Rectal smooth muscle tissue (tissue), 1 donor: ENCODE measurements around the gene PTPN3.
"Not testable (repeated sequence)": the region's sequence is repeated elsewhere in the genome, so short reads cannot be mapped to it uniquely, and the experiment has no call there.

Source experiments
- H3K27ac ChIP-seq: one replicate; pipeline ENCODE4 v1.7.0; 2013; ENCODE audit warnings: low read depth, low read length, inconsistent platforms
- H3K27me3 ChIP-seq: one replicate; pipeline ENCODE4 v1.7.0; 2013; ENCODE audit warnings: low read length; ENCODE audit not compliant: control insufficient read depth, insufficient read depth
- H3K36me3 ChIP-seq: one replicate; pipeline ENCODE4 v1.7.0; 2013; ENCODE audit warnings: low read length; ENCODE audit not compliant: control insufficient read depth, insufficient read depth
- H3K4me1 ChIP-seq: one replicate; pipeline ENCODE4 v1.7.0; 2013; ENCODE audit warnings: low read length; ENCODE audit not compliant: control insufficient read depth, insufficient read depth
- H3K4me3 ChIP-seq: one replicate; pipeline ENCODE4 v1.7.0; 2013; ENCODE audit warnings: low read length
- H3K9ac ChIP-seq: one replicate; pipeline ENCODE4 v1.7.0; 2013; ENCODE audit warnings: low read length

PTPN3 gene

DNA sequence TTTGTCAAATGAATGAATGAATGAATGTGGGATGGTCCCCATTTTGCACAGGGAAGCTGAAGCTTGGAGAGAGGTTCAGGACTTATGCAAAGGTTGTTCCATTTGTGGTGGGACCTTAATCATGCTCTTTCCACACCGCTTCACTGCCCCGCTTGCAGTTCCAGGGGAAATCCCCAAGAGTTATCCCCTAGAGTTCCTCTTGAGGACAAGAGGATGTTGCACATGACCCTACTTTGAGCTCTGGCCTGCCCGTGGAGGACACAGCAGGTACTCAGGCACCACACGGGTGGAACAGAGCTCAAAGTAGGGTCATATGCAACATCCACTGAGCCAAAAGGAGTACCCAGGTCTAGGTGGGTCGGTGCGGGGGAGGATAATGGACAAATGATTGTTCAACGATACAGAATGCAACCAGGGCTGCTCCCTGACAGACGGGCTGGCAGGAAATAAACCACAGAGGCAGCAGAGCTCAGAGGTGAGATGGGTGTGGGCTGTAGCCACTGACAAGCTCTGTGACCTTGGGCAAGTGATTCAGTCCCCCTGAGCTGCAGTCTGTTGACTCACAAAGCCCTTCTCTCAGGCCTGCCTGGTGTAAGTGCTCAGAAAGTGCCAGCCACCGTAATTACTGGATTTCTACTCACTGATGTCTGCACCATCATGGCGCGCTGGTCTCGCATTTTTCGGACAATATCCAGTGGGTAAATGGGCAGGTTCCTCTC lies 116.9 kb downstream of the PTPN3 start:
- Histone ChIP-seq H3K27ac (no peak overlapping the region), H3K27me3 (no peaks in the 10 kb centered on the region), H3K9ac (no peak overlapping the region), H3K4me1 (no peaks in the 10 kb centered on the region), H3K36me3 (no peaks in the 10 kb centered on the region), H3K4me3 (no peak overlapping the region)

GRCh38 chr9:109379513-109379912 lies 118.6 kb downstream of the PTPN3 start:
- Histone ChIP-seq H3K9ac (no peak overlapping the region), H3K4me3 (no peak overlapping the region), H3K27ac (no peak overlapping the region), H3K36me3 (no peaks in the 10 kb centered on the region), H3K4me1 (no peaks in the 10 kb centered on the region), H3K27me3 (no peaks in the 10 kb centered on the region)

- Histone ChIP-seq H3K4me3 (no peak overlapping the region), H3K27ac (no peak overlapping the region), H3K9ac (no peak overlapping the region), H3K4me1 (no peaks in the 10 kb centered on the region), H3K36me3 (no peaks in the 10 kb centered on the region), H3K27me3 (no peaks in the 10 kb centered on the region)
Observed at GRCh38 chr9:109378316-109378715, 119.8 kb downstream of the PTPN3 start.

GRCh38 chr9:109372246-109372645 lies 125.9 kb downstream of the PTPN3 start:
- Histone ChIP-seq H3K4me1 (no peaks in the 10 kb centered on the region), H3K9ac (no peak overlapping the region), H3K4me3 (no peak overlapping the region), H3K36me3 (no peaks in the 10 kb centered on the region), H3K27me3 (no peaks in the 10 kb centered on the region), H3K27ac (no peak overlapping the region)

- H3K4me1 ChIP-seq, result no peaks in the 10 kb centered on the region
- no peak overlapping the region for H3K9ac ChIP-seq
- H3K27me3 ChIP-seq, result no peaks in the 10 kb centered on the region
- H3K36me3 ChIP-seq, result no peaks in the 10 kb centered on the region
- H3K4me3 ChIP-seq, result no peak overlapping the region
- no peak overlapping the region for H3K27ac ChIP-seq
Observed at GRCh38 chr9:109371374-109371773, 126.7 kb downstream of the PTPN3 start.

- Histone ChIP-seq H3K27me3 (no peaks in the 10 kb centered on the region), H3K27ac (no peak overlapping the region), H3K9ac (no peak overlapping the region), H3K4me1 (no peaks in the 10 kb centered on the region), H3K4me3 (no peak overlapping the region), H3K36me3 (no peaks in the 10 kb centered on the region)
Observed at GRCh38 chr9:109369285-109369684, 128.8 kb downstream of the PTPN3 start.

GRCh38 chr9:109360771-109361170 lies 137.3 kb downstream of the PTPN3 start:
- Histone ChIP-seq H3K36me3 (no peaks in the 10 kb centered on the region), H3K27ac (no peak overlapping the region), H3K27me3 (no peaks in the 10 kb centered on the region), H3K4me1 (no peaks in the 10 kb centered on the region), H3K4me3 (no peak overlapping the region), H3K9ac (no peak overlapping the region)

DNA sequence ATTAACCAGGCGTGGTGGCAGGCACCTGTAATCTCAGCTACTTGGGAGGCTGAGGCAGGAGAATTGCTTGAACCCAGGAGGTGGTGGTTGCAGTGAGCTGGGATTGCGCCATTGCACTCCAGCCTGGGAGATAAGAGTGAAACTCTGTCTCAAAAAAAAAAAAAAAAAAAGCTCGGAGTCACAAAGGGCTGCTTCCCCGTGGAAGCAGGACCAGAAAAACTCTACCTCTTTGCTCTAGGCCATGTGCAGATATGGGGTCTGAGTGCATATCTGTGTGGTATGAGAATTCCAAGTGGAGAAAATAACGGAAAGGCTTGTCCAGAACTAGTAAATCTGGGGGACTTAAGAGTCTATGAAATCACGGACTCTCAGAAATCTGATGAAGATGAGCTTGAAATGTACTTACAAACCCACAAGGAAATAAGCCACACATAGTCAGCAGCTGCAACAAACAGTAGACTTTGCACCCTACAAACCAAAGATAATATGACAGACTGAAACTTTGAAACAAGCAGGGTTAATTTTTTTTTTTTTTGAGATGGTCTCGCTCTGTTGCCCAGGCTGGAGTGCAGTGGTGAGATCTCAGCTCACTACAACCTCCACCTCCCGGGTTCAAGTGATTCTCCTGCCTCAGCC lies 139.0 kb downstream of the PTPN3 start:
- H3K36me3 ChIP-seq, H3K27me3 ChIP-seq, H3K4me1 ChIP-seq, H3K4me3 ChIP-seq, H3K27ac ChIP-seq, H3K9ac ChIP-seq: not testable (repeated sequence)

DNA sequence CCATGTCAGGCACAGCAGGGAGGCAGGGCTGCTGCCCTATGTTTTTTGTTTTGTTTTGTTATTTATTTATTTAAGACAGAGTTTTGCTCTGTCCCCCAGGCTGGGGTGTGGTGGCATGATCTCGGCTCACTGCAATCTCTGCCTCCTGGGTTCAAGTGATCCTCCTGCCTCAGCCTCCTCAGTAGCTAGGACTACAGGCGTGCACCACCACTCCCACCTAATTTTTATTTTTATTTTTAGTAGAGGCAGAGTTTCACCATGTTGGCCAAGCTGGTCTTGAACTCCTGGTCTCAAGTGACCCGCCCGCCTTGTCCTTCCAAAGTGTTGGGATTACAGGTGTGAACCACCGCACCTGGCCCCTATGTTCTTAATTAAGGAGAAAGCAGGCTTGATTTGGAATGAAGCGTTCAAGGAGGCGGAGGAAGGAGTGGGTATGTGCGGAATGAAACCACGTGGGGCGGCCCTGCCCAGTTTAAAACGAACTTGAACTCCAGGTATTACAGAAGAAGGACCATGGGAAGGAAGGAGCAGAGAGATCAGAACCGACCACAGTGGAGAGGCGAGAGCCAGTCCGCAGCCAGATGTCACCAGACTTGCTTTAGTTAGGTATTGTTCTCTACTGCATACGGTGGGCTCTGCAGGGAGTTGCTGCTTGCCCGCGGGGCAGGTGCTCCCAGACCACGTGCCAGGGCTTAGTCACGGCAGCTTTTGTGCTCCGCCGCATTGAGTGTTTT lies 142.4 kb downstream of the PTPN3 start:
- no peaks in the 10 kb centered on the region for H3K27me3 ChIP-seq
- no peaks in the 10 kb centered on the region for H3K4me1 ChIP-seq
- H3K9ac ChIP-seq, result no peak overlapping the region
- H3K27ac ChIP-seq, result no peak overlapping the region
- no peaks in the 10 kb centered on the region for H3K36me3 ChIP-seq
- H3K4me3 ChIP-seq, result no peak overlapping the region

GRCh38 chr9:109354190-109354589 lies 143.9 kb downstream of the PTPN3 start:
- Histone ChIP-seq H3K27ac (no peak overlapping the region), H3K4me1 (no peaks in the 10 kb centered on the region), H3K27me3 (no peaks in the 10 kb centered on the region), H3K9ac (no peak overlapping the region), H3K36me3 (no peaks in the 10 kb centered on the region), H3K4me3 (no peak overlapping the region)

DNA sequence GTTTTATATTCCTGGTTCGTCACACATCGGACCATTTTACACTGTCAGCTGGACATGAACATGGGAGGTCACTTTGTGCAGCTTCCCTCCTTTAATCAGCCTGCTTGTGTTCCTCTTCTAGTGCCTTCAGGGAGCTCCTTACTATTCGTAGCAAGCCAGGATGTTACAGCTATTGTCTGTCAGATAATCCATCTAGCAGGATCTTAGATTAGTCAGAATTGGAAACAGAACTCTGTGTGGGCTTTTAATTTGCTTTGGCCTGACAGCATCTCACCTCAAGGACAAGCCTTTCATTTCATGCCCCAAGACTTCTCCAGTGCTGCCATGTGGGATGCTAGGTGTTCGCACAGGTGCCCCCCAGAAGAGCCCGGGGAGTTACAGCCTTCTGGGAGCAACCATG lies 147.1 kb downstream of the PTPN3 start:
- H3K9ac ChIP-seq, result no peak overlapping the region
- H3K4me1 ChIP-seq, result no peaks in the 10 kb centered on the region
- no peak overlapping the region for H3K27ac ChIP-seq
- H3K27me3 ChIP-seq, result no peaks in the 10 kb centered on the region
- H3K36me3 ChIP-seq, result no peaks in the 10 kb centered on the region
- no peak overlapping the region for H3K4me3 ChIP-seq

- Histone ChIP-seq H3K36me3 (no peaks in the 10 kb centered on the region), H3K27ac (no peak overlapping the region), H3K27me3 (no peaks in the 10 kb centered on the region), H3K4me1 (no peaks in the 10 kb centered on the region), H3K9ac (no peak overlapping the region), H3K4me3 (no peak overlapping the region)
Observed at GRCh38 chr9:109349421-109349846, 148.7 kb downstream of the PTPN3 start.
